GM21390 (cell line): Measurements from ENCODE around the gene DHPS.

Source experiments
- ATAC-seq: cut with Tn5 transposase; IDR thresholded peaks from one replicate; pipeline ENCODE4 v1.9.1; 2021; ENCODE audit not compliant: unreplicated experiment

The DHPS gene

DNA sequence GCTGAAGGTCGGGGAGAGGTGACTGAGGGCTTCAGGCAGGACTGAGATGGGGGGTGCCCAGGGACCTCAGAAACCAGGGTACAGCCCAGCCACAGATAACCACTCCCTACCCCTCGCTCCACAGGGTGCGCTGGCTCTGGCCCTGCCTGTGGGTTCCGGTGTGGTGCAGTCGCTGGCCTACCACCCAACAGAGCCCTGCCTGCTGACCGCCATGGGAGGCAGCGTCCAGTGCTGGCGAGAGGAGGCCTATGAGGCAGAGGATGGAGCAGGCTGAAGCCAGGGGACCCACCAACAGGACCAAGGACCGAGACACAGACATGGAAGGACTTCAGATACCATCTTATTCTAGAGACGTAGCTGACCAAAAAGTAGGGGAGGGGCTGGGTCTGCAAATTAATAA lies 6.3 kb downstream of the DHPS start:
- ATAC-seq = no peak

DNA sequence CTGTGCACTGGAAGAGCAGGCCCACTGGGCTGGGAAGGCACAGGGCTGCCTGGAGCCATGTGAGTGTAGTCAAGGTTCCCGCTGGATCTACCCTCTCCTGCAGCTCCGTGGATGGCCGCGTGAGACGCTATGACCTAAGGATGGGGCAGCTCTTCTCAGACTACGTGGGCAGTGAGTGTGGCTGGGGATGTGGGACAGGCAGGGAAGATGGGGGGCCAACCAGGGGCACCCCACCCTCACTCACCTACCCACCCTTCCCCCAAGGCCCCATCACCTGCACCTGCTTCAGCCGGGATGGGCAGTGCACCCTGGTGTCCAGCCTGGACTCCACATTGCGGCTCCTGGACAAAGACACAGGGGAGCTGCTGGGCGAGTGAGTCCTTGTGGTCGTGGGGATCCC lies 8.9 kb downstream of the DHPS start:
- no peak for ATAC-seq

DNA sequence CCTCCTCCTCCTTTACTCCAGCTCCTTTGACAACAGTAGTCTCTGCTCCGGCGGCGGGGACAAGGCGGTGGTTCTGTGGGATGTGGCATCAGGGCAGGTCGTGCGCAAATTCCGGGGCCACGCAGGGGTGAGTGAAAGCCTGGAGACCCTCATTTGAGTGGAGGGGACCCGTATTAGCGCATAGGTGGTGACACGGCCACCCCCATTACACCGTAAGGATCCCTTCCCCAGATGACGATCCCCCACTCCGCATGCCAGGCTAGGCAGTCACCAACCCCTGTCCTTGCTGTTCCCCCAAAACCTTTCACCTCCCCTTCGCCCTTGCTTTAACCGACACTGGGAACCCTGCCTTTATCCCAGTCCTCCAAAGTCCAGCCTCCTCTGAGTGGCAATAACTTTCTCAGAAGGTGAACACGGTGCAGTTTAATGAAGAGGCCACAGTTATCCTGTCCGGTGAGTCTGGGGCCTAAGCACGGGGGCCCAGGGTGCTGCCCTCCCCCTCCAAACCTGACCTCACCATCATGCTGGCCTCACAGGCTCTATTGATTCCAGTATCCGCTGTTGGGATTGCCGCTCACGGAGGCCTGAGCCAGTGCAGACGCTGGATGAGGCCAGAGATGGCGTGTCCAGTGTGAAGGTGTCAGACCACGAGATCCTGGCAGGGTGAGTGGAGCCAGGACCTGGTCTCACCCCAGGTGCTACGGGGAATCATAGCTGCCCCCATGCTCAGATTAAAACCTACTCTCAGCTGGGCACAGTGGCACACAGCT lies 11.3 kb downstream of the DHPS start:
- no peak for ATAC-seq

GRCh38 chr19:12669270-12670158 lies 12.2 kb downstream of the DHPS start:
- ATAC-seq = no peak

GRCh38 chr19:12668932-12669269 lies 12.8 kb downstream of the DHPS start:
- no peak for ATAC-seq

DNA sequence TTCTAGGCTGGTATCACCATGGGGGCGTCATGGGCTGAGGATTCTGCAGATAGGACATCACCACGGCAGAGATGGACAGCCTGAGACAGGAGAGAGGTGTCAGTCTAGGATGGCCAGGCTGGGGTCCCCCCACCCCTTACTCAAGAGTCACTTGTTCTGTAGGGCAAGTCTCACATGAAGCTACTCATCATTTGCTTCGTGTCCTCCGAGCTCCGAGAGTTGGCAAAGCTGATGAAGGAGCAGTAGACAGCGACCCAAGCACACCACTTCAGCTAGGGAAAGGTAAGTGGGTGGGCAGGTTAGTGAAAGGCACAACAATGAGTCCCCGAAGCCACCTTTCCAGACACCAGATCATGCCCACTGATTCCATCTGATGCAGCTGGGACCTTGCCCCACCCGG lies 13.3 kb downstream of the DHPS start:
- no peak for ATAC-seq

- no peak for ATAC-seq
Observed at GRCh38 chr19:12667731-12668302, 13.9 kb downstream of the DHPS start.

GRCh38 chr19:12666265-12667048 lies 15.2 kb downstream of the DHPS start, which contains the start of the genes MAN2B1 and WDR83:
MAN2B1 (minus strand) TSS chr19:12666742; CDS start chr19:12666701, 41 bp downstream.
WDR83 (plus strand) TSS chr19:12666807; CDS start chr19:12669791, 2,984 bp downstream.
- ATAC-seq = no peak

DNA sequence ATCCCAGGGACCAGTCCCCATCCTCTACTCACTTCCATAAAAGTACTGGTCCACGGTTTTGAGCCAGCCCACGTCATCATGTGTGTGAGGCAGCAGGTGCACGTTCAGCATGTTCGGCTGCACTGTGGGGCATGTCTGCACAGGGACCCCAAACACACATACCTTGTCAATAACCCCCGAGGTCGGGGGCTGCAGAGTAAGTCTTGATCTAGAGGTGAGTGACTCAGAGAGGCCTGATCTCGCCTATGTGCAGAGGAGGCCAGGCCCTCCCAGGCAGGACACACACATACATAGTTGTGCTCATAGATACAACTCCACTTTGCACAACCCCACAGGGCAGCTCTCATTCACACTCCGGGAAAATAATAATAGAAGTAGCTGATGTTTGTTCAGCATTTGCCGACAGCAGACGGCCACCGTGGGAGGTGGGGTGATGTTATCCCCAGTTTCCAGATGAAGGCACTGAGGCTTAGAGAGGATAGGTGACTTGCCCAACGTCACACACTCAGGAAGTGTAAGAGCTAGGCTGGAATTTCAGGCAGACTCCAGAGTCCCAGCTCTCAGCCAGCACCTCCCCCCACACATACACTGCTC lies 15.9 kb downstream of the DHPS start:
- no peak for ATAC-seq

- no peak for ATAC-seq
Observed at GRCh38 chr19:12665281-12665573, 16.5 kb downstream of the DHPS start.

- no peak for ATAC-seq
Observed at GRCh38 chr19:12664406-12665280, 17.0 kb downstream of the DHPS start.

DNA sequence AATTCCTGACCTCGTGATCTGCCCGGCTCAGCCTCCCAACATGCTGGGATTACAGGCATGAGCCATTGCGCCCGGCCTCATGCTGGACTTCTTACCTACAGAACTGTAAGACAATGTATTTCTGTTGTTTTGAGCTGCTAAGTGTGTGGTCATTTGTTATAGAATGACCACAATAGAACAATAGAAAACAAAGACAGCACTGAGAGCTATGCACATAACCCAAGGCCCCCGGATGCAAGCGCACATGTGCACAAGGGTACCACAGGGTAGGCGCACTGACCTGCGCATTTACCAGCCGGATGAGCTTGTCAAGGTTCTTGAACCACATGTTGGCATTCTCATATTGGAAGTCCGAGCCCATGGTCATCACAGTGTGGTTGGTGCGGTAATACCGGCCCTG lies 20.7 kb downstream of the DHPS start:
- ATAC-seq = no peak

GRCh38 chr19:12657966-12658365 lies 23.7 kb downstream of the DHPS start:
- no peak for ATAC-seq

GRCh38 chr19:12656899-12657571 lies 24.6 kb downstream of the DHPS start:
- ATAC-seq = no peak

DNA sequence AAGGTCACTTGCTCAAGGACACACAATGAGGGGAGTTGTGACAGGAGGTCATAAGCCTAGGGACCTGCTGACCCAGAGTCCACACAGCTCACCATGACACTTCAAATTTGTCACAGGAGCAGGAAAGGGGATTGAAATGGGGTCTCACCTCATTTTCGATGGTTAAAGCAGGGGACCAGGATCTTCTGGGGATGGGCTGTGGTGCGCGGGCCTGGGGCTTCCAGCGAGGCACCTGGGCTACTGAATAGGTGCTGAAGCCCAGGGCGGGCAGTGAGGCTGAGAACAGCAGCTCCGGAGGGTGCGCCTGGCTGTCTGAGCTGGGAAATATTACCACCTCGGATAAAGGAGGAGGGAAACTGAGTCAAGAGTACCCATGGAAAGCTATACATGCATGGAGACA lies 26.1 kb downstream of the DHPS start:
- no peak for ATAC-seq

GRCh38 chr19:12652219-12652618 lies 29.5 kb downstream of the DHPS start:
- no peak for ATAC-seq

DNA sequence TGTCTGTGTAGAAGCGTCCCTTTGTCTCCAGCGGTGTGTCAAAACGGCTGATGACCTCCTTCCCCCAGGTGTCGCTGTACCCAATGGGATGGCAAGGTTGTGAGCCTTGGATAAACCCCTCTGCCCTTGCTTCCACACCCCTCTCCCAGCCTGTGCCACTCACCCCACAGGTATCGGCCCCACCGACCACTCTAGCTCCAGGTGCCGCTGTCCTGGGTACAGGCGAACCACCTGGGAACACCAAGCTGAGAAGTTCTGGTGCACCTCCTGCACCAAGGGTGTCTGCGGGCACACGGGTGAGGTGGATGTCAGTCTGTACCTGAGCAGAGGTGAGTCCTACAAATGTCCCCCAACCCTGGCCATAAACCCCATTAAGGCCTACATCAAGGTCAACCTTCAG lies 31.7 kb downstream of the DHPS start:
- ATAC-seq = no peak

GRCh38 chr19:12648088-12648487 lies 33.6 kb downstream of the DHPS start:
- no peak for ATAC-seq

- no peak for ATAC-seq
Observed at GRCh38 chr19:12647490-12648071, 34.1 kb downstream of the DHPS start.
